Stimulated activated CD8-positive, alpha-beta memory T cell treated with anti-CD3 and anti-CD28 coated beads, Interleukin-7, amount 100 ng/mL, for 1 hour (primary cell): ENCODE data around the gene MGAT5.

Source experiments
- DNase-seq, 2 donors: peaks; one replicate each; pipeline ENCODE4 v3.0.0-alpha.2; 2020; ENCODE audit warnings: low read depth in 2 of 2

The MGAT5 gene

DNA sequence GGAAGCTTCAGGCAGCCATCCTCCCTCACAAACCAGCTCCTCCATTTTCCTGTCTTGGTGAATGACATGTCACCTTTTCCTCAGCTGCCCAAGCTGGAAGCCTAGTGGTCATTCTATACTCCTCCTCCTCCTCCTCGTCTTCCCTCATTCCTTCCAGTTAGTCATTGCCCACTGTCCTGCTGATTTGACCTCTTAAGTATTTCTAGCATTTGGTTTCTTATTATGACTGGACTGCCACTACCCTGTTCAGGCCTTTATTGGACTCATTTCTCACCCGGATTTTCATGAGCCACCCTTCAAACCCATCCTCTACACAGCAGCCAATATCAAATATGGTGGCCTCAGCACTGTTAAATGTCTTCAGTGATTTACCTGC lies 21.9 kb upstream of the MGAT5 start:
- DNase-seq: no peak

DNA sequence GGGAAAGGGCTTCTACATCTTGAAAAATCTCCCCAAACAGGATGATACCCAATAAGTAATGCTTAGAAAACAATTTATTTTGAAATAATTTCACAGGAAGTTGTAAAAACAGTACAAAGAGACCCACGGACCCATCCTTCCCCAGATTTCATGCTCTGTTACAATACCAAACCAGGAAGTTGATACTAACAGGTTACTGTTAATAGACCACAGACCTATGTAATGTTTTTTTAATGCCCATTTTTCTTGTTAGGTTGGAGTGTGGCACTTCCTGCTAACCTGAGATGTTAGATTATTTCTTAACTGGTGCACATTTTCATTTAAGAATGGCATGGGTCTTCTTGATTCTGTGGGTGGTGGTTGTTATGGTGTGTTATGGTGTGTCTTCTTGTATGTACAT lies 21.4 kb upstream of the MGAT5 start:
- DNase-seq: no peak

DNA sequence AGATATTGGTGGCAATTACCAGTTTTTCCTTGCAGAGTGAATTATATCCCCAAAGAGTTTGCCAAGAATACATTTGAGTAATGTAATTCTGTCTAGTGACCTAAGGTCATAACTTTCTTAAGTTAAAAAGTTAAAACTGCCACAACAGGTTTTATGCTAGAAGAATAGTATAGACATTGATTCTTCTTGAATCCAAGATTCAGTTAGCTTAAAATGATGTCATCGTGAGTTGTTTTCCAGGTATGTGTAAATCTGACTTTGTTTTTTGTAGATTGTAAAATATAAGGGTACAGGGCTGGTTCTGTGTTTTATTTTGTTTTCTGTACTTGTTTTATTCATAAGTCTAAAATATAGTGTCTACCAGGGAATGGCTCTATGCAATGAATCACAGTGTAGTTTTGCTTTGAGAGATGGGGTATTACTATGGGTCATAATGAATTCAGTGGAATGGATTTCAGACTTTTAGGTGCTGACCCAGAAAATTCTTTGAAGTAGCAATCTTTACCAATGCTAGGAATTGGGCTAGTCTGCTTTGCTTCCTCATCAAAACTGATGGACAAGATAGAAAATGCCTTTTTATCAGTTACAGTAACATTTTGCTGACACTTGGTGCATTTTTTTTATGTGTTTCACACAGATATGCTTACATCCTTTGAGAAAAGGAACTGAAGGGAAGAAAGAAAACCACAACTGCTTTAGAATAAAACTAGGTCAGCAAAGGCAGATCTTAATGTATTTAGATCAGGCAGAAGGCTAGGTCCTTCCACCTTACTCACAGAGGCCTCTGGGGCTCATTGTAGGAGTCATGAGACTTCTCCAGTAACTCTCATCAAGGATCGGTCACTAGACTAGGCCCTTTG lies 20.8 kb upstream of the MGAT5 start:
- no peak for DNase-seq

DNA sequence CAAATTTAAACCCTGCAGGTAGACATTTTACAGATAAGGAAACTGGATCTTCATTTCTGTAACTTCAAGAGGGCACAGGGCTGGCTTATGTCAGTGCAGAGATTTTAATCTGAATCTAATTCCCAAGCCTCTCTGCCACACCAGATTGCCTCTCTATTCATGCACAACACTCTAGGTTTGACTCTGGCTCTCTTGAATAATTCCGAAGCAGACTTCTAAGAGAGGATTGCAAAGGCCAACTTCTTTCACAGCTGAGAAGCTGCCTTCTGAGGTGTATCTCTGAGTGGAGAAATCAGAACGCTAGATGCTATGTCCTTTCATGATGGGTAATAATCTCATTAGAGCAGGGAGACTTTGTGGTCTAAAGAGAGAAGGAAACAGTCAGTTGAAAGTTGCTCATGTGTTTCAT lies 20.1 kb upstream of the MGAT5 start:
- DNase-seq: no peak

DNA sequence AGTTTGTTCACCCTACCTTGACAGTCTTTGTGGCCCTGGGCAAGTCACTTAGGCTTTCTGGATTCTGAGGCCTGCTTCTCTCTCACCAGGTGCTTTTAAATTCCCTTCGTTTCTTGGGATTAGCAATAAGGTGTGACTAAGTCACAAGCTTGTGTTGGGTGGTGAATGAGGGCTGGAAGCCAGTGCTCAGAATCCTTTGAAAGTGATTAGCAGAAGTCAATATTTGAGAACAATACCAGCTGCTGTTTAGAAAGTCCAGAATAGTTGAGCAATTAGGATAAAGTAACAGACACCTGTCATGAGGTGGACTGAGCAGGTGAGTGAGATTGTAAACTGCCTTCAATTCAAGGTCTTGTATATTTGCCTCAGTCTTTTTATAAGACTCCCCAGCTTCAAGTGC lies 19.3 kb upstream of the MGAT5 start:
- DNase-seq: no peak

DNA sequence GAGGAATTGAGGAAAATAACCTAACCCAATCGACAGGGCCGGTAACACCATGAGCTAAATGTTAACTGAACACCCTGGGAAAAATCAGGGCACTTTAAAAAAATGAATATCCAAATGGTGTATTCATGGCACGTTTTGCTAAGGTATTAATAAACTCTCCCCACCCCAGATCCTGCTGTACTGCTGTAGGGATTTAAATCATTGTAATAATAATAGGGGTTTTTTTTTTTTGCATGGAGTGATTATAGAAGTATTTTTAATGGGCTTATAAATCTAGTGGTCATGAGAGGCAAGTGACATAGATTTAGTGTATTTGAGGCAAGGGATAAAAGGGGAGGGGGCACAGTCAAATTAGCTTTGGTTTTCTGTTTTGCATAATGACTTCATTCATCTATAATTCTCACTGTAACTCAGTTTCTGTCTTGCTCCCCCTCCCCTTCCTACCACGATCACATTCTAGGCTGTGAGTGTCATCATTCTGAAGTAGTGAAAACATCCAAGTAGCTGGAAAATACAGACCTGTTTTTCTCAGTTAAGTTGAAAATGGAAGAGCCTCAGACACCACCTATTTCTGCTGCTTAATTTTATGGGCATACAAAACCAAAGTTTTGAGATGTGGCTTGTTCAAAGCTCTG lies 18.2 kb upstream of the MGAT5 start:
- no peak for DNase-seq

DNA sequence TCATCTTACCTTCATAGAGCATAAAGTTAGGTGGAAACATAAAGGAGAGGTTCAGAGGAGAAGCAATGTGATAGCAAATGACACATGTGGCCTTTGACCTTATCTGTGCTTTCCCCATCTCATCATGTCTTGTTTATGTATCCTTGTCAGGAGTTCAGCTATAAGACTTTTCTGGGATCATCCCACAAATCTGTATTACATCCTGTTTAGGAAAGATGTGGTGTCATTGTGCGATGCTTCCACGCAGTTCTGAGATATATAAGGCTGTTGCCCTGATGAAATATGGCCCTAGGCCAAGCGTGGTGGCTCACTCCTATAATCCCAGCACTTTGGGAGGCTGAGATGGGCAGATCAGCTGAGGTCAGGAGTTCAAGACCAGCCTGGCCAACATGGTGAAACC lies 15.5 kb upstream of the MGAT5 start:
- DNase-seq: no peak

DNA sequence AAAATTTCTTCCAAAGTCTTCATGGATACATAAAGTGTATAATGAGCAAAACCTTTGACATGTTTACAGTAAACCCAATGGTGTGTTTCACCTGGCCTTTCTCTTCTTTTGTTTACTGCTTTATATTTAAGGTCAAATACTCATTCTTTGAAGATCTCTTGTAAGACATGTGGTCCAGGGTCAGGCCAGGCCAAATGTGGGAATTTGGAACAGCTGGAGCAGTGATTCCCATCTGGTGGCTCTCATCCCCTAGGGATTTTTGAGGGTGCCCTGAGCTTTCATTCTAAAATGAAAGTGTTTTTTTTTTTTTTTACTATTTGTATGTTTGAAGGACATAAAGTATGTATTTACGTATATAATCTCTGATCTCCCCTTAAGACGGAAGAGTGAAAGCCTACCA lies 13.8 kb upstream of the MGAT5 start:
- DNase-seq: no peak

DNA sequence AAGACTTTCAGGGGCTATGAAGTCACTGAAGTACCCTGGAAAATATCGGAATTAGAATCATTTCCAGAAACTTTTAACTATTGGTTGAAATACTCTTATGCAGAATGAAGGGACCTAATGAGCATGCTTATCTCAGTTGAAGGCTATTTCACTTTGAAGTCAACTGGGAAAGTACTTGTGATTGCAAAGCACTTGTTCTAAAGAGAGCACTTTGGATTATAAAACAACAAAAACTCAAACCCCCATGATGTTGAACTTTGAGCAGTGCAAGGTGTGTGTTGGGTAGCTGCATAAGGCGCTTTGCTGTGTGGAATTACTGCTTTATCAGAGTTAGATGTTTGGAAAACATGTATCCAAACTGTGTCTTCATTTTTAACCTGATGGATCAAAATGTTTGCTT lies 12.0 kb upstream of the MGAT5 start:
- DNase-seq: no peak

DNA sequence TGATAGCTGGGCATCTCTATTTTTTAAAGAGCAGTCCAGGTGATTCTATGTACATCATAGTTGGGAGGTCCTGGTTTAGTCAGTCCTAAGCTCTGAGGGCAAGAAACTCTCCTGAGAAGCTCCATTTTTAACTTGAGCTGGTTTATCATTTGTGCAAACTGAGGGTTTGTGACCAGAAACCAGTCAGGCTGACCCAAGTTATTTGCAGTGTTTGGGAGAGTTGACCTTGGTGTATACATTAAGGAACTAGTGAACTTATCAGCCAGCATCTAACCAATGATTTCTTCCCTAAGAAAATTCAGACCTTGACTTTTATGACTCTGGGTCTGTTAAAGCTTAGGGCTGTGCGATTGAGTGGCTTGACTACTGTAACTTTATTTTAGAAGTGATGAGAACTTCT lies 10.6 kb upstream of the MGAT5 start:
- no peak for DNase-seq

DNA sequence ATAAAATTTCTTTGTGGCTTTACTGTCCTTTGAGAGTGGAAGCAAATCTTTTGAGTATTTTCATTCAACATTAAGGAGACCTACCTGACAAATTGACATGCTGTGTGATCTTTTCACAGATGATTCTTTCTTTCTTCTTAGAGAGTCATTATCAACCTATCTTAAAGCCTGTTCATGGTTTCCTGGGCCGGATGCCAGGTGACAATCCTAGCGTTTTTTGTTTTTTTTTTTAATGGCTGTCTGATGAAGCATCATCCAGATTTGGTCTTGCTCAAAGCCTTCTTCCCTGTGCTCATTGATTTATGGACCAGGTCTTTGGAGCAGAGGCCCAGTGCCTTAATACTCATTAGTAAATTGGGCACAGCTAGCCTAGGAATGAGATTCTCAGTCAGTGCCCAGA lies 9.8 kb upstream of the MGAT5 start:
- no peak for DNase-seq

DNA sequence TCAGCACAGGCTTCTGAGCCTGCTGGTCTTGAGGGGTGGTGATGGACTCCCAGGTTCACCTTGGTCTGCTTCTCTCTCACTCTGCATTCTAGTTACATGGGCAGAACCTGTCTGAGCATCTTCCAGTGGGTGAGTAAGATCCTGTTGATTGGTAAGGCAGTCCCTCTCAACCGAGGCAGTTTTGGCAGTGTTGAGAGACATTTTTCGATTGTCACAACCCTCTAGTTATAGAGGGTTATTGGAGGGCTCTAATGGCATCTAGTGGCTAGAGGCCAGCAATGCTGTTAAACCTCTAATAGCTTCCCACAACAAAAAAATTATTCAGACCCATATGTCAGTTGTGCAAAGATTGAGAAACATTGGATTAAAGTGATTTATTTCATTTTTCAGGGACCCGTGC lies 9.3 kb upstream of the MGAT5 start:
- no peak for DNase-seq

DNA sequence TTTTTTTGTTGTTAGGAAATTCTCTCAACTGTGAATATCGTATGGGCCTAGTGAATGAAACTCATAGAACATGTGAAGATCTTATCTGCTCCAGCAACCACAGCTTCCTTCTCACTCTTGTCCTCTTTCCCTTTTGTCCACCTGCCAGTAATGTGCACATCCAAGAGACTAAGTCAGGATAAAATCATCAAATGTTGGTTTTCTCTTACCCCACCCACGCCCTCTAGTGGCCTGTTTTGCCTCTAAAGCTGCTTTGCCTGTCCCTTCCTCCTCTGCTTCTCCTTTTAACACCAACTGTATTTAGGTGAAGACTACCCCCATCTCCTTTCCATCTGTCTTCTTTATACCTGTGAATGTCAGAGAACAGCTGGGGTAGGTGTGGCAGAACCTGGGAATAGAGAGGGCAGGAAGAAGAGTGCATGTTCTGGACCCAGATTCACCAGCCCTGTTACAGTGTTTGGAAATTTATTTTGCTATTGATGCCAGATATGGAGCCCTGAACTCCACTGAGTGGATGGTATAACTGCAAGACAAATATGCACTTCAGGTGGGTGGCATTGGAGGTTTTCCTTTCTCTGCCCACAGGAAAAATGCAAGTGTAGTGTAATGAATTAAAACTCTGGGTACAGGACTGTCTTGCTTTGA lies 8.4 kb upstream of the MGAT5 start:
- peak; percentile 38 to 73 for DNase-seq

DNA sequence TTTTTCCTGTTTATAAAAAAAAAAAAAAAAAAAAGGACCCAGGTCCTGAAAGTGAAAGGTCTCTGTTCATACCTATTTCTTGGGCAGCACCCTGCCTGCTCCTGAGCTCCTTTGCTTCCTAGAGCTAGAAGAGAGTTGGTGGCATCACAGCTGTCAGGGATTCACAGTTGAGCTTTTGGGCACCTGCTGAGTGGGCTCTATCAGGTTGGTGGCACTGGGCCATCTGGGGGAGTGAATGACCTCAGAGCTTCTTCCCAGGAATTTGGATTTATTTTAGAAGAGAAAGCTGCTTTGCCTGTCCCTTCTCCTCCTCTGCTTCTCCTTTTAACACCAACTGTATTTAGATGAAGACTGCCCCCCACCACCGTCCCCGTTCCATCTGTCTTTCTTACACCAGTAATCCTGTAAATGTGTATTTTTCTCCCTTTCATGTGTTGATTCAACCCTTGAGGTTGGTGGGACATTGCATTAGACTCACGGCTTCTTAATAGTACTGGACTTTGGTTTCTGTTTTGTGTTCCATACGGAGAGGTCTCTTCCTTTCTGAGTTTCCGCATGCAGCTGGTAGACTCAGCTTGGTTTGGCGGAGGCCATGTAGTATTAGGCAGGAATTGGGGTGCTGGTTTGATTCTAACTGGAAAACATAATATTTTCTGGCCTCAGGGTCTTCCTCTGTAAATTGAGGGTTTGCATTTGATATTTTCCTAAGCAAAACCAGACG lies 7.6 kb upstream of the MGAT5 start:
- no peak for DNase-seq

DNA sequence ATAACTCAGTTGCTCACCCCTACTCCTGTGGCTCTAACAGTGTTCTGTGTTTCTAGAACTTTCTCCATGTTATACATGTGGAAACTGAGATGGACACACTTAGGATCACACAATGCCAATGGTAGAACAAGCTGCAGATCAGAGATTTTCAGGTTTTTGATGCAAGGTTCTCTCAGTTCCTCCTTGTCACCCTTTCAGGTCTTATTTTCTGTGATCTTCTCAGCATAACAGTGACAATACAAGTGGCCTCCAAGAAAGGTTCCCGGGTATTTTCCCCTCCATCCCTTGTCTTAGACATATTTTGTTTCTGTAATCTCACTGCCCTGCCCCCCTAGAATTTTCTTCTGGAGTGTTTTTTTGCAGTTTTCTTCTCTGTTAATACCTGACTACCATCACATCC lies 6.2 kb upstream of the MGAT5 start:
- DNase-seq: no peak

DNA sequence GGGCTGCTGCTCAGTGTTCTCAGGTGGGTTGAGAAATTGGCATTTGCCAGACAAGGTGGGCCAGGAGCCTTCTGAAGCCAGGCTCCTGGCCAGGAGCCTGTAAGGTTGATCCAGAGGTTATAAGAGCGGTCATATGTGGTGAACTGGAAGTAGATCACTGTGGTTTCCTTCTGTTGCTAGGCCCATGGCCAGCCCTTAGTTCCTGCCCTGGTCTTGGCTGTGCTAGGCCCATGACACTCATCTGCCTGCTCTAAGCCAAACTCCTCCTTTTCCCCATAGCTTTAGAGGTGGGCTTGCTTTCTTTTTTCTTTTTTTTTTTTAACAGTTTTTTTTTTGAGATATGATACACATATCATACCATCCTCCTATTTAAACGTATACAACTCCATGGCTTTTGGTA lies 5.0 kb upstream of the MGAT5 start:
- DNase-seq: no peak

DNA sequence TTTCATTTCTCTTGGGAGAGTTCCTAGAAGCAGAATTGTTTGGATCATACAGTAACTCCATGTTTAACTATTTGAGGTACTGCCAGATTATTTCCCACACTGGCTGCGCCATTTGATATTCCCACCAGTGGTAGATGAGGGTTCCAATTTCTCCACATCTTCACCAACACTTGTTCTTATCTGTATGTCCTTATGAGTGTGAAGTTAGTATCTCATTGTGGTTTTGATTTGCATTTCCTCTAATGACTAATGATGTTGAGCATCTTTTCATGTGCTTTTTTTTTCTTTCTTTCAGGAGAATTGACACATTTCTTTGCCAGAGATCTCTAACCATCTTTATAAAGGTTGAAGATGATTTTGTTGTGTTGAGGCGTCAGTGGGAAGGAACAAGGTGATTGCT lies 4.1 kb upstream of the MGAT5 start:
- no peak for DNase-seq

DNA sequence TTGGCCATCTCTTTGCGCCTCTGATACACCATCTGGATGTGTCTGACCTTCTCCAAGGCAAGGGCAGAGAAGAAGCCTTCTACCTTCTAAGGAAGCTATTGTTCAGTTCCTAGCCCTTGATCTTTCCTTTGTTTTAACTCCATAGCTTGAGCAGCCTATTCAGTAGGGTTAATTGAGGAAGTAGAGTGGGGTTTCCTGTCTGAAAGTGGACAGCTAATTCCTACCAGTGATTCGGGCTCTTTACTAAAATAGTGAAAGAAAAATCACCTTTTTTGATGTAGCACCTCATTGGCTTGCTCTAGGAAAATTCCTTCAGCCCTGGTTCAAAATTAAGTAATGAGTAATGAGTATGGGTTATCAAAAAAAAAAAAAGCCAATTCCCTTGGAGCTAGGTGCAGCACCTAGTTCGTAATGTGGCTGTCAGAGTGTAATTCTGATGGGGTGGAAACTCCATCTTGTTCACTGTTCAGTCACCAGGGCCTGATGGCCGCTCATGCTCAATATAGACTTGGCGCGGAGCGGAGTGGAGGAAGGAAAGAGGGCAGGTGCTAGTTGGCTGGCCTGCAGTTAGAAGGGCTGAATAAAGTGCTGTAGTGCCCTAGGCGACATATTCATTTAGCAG lies 2.9 kb upstream of the MGAT5 start:
- no peak for DNase-seq

DNA sequence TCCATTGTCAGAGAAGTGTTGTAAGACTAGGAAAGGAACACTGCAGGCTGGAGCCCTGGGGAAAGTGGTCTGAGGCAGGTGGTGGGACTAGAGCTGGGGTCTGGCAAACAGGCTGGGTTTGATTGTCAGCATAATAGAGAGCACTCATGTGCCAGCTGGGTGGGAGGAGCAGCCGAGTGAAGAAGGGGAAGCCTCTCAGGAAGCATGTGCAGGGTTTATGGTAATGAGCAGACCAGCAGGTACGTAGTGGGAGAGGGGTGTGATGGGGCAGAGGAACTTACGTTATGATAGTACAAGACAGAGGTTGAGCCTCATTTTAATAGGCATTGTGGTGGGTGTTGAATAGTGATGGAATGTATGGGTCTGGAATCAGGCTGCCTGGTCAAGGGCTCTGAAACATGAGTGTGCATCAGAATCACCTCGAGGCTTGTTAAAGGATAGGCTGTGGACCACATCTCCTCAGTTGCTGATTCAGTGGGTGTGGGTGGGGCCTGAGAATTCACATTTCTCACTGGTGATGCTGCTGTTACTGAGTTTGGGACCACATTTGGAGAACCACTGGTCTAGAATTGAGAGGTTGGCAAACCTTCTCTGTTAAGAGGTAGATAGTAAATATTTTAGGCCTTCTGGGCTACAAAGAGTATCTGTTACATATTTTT lies 1.7 kb upstream of the MGAT5 start:
- no peak for DNase-seq

DNA sequence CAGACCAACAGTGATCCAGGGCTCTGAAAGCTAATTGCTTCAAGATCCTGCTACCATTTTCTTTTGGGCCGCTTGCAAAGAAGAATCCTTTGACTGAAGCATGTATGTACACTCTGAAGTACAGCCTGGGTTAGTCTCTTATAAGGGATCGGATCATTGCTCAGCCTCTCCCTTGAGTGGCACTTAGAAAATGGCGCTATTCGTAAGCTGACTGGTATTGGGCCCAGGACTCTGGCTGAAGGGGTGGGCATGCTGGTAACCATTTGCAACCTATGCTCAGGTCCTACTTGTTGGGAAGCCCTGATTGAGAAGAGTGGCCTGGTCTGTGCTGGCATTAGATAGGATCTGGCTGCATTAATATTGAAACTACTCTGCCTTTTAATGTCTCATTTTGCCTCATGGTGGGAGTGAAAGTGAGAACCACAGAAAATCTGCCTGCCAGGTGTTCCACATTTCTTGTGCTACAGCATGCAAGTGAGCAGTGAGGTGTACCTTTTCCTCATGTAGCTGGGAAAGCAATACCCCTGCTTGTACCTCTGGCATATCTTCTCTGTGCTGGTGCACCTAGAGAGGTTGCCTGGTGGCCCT lies 661 bp upstream of the MGAT5 start:
- DNase-seq: no peak

DNA sequence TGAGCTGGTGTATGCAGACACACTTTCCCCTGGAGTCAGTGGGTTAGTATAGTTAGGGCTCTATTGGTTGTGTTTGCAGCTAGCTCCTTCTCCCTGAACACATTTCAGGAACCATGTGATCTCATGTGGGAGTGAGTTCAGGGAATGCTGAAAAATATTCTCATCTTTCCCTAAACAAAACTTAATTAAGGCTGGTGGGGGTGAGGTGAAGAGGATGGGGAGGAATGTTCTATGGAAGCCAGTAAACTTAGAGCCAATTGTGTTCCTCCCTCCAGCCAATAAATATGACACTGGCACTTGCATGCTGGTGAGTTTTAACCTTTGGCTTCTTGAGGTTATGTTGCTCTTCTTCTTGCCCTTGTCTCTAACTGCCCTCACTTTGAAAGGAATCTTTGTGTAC lies 952 bp downstream of the MGAT5 start:
- DNase-seq: no peak
